Left ventricle myocardium inferior (tissue), 1 donor: ENCODE data around the gene PELO. TPM values are rescaled to one million over a fixed set of nuclear protein-coding genes. Genes with fewer than 3 reads are reported as not detected.

Experiments used
- DNase-seq: peaks from one replicate; pipeline ENCODE4 v3.0.0-alpha.2; 2020
- H3K27ac ChIP-seq: fragments of 200-600 bp; replicated peaks from 2 replicates; pipeline ENCODE4 v1.8.0; 2021
- H3K27me3 ChIP-seq: fragments of 200-600 bp; 2 replicates; pipeline ENCODE4 v1.8.0; 2021; ENCODE audit warnings: low read depth
- H3K36me3 ChIP-seq: fragments of 200-600 bp; 2 replicates; pipeline ENCODE4 v1.8.0; 2021
- H3K4me1 ChIP-seq: fragments of 200-600 bp; 2 replicates; pipeline ENCODE4 v1.8.0; 2021
- H3K4me3 ChIP-seq: fragments of 200-600 bp; 2 replicates; pipeline ENCODE4 v1.8.0; 2021; ENCODE audit warnings: mild to moderate bottlenecking, moderate library complexity
- H3K9me3 ChIP-seq: fragments of 200-600 bp; replicated peaks from 2 replicates; pipeline ENCODE4 v1.8.0; 2021
- intact Hi-C: fragments of 100-400 bp; cut with micrococcal nuclease; formaldehyde crosslinking; loops from one replicate; pipeline ENCODE4 v1.11.0; 2022
- total RNA-seq: library from RNA; stranded (reverse); fragmentation: NEBNext Ultra II Directional; extraction: Animal tissue kit (Norgen Biotek cat#: 25700); gene quantifications from one replicate; pipeline ENCODE4 v1.2.1, GENCODE V29; 2021
- TF ChIP-seq, protein P1 (sequence below): fragments of 200-600 bp; IDR thresholded peaks from 2 replicates; pipeline ENCODE4 v1.8.0; 2021; ENCODE audit warnings: antibody characterized with exemption, mild to moderate bottlenecking, borderline replicate concordance
- donor health status: DM: no; HTN: yes; CAD: no; lungs with severe emphysema.

PELO gene
- total RNA-seq, 1 donor from 2014 or later = 19.7 TPM

GRCh38 chr5:52837068-52837467, 49.4 kb downstream of the PELO start:
- intact Hi-C loops = no loop called here
- no peak for DNase-seq
- H3K27me3 ChIP-seq = no peaks in the 10 kb centered on the region
- H3K27ac ChIP-seq = peak overlapping the region; percentile 64
- H3K4me1 ChIP-seq = peaks cover 40% of the 10 kb centered on the region
- no peaks in the 10 kb centered on the region for H3K36me3 ChIP-seq
- H3K4me3 ChIP-seq = peak overlapping the region; percentile 7
- H3K9me3 ChIP-seq = no peaks in the 10 kb centered on the region
- TF ChIP-seq, protein P1, sequence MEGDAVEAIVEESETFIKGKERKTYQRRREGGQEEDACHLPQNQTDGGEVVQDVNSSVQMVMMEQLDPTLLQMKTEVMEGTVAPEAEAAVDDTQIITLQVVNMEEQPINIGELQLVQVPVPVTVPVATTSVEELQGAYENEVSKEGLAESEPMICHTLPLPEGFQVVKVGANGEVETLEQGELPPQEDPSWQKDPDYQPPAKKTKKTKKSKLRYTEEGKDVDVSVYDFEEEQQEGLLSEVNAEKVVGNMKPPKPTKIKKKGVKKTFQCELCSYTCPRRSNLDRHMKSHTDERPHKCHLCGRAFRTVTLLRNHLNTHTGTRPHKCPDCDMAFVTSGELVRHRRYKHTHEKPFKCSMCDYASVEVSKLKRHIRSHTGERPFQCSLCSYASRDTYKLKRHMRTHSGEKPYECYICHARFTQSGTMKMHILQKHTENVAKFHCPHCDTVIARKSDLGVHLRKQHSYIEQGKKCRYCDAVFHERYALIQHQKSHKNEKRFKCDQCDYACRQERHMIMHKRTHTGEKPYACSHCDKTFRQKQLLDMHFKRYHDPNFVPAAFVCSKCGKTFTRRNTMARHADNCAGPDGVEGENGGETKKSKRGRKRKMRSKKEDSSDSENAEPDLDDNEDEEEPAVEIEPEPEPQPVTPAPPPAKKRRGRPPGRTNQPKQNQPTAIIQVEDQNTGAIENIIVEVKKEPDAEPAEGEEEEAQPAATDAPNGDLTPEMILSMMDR = no peak

Other genes with a start within 250 kb of the PELO start
- gene ITGA1, start within 50 bp of the PELO start, total RNA-seq = 28.4 TPM
- gene ITGA2, start 201.4 kb downstream of the PELO start, total RNA-seq = 0.80 TPM